ENCODE results near the gene ANKRD13C. TPM values are rescaled to one million over a fixed set of nuclear protein-coding genes. Genes with fewer than 3 reads are reported as not detected.

The ANKRD13C gene
- total and polyA plus RNA-seq, 4 donors = 3.3 to 14.1 (median 8.3) TPM

- no peak overlapping the region for H3K9ac ChIP-seq (ENCODE audit: low read depth in 1 of 2, low read length in 2 of 2)
- H3K36me3 ChIP-seq (ENCODE audit: control insufficient read depth in 4 of 4, insufficient read depth in 3 of 4, low read depth in 1 of 4, low read length in 3 of 4) = no peaks in the 10 kb centered on the region
- H3K9me3 ChIP-seq (ENCODE audit: control insufficient read depth in 4 of 4, low read length in 3 of 4) = no peaks in the 10 kb centered on the region
- no peaks in the 10 kb centered on the region for H3K27me3 ChIP-seq (ENCODE audit: control insufficient read depth in 4 of 4, insufficient read depth in 4 of 4, low read length in 3 of 4)
- TF ChIP-seq ZBTB33 (IDR thresholded peaks at IDR 0.05) = no peak
- no peak for TF ChIP-seq HNF4A (conservative IDR thresholded peaks at IDR 0.05)
- no peak for TF ChIP-seq HNF4G (IDR thresholded peaks at IDR 0.05)
- TF ChIP-seq CTCF (IDR thresholded peaks at IDR 0.05; ENCODE audit: low read depth, low read length, missing input control) = no peak
- TF ChIP-seq FOXA1 (IDR thresholded peaks at IDR 0.05) = no peak
- TF ChIP-seq JUND (IDR thresholded peaks at IDR 0.05) = no peak
- no peak for TF ChIP-seq MAX (IDR thresholded peaks at IDR 0.05)
- no peak for TF ChIP-seq RXRA (IDR thresholded peaks at IDR 0.05)
- no peak for TF ChIP-seq NR2F2 (IDR thresholded peaks at IDR 0.05)
- TF ChIP-seq GABPA (IDR thresholded peaks at IDR 0.05 in 1 of 2, conservative IDR thresholded peaks at IDR 0.05 in 1 of 2) = no peak
- 76% methylated on average over 7 of the region's 7 CpGs for WGBS
- H3K4me1 ChIP-seq (ENCODE audit: control insufficient read depth in 4 of 4, insufficient read depth in 4 of 4, low read length in 3 of 4) = peaks cover 2 to 12% (median 8%) of the 10 kb centered on the region in 4 donors
- H3K4me3 ChIP-seq (ENCODE audit: low read depth in 1 of 3, low read length in 3 of 3) = no peak overlapping the region
- DNase-seq (ENCODE audit: low spot score) = no peak
- H3K27ac ChIP-seq (ENCODE audit: low read depth in 1 of 2, low read length in 2 of 2) = no peak overlapping the region
Observed at GRCh38 chr1:70355920-70356319, 1.4 kb upstream of the ANKRD13C start.

GRCh38 chr1:70355111-70355407 is 537 bp upstream of the ANKRD13C start:
- Histone ChIP-seq H3K27me3 (ENCODE audit: control insufficient read depth in 4 of 4, insufficient read depth in 4 of 4, low read length in 3 of 4) (no peaks in the 10 kb centered on the region), H3K4me3 (ENCODE audit: low read depth in 1 of 3, low read length in 3 of 3) (peak overlapping the region; percentile 72 to 98 (median 87)), H3K9me3 (ENCODE audit: control insufficient read depth in 4 of 4, low read length in 3 of 4) (no peaks in the 10 kb centered on the region), H3K27ac (ENCODE audit: low read depth in 1 of 2, low read length in 2 of 2) (peak overlapping the region; percentile 96 to 97), H3K4me1 (ENCODE audit: control insufficient read depth in 4 of 4, insufficient read depth in 4 of 4, low read length in 3 of 4) (peaks cover 2 to 12% (median 8%) of the 10 kb centered on the region in 4 donors), H3K9ac (ENCODE audit: low read depth in 1 of 2, low read length in 2 of 2) (peak overlapping the region; percentile 87 to 96), H3K36me3 (ENCODE audit: control insufficient read depth in 4 of 4, insufficient read depth in 3 of 4, low read depth in 1 of 4, low read length in 3 of 4) (peaks cover 0 to 2% (median 0%) of the 10 kb centered on the region in 4 donors)
- no peak for DNase-seq (ENCODE audit: low spot score)
- TF ChIP-seq ATF3 (IDR thresholded peaks at IDR 0.05) = peak; percentile 12
- TF ChIP-seq TAF1 (conservative IDR thresholded peaks at IDR 0.05) = no peak
- 68% methylated on average over 6 of the region's 6 CpGs for WGBS

DNA sequence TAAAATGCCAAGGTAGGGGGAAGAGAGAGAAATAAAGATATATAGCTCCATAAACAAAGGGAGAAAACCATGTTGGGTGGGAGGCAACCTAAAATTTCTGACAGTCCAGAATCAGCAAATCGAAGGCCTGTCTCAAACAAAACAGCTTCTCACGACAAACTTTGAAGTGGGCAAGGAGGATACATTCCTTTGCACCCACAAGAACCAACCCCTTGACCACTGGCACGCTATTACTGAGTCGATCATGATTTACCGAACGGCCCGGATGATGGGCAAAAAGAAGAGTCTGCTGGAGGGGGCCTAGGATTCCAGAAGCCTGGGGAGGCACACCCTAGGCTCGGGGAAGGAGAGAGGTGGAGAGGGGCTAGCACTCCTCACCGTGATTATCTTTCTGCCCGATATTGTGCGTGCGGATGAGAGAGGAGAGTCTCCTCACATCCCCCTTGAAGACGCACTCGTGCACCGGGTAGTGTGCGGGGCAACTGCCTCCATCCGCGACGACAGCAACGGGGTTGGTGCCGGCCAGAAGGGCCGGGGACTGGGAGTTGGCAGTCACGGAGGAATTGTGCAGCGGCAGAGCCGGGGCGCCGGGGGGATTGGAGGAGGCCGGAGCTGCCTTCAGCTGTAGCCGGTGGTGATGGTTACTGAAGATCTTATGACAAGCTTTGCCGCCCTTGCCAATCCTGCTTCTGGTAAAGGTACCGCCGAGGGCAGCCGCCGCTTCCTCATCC is 756 bp downstream of the ANKRD13C start:
- Histone ChIP-seq H3K4me3 (ENCODE audit: low read depth in 1 of 3, low read length in 3 of 3) (peak overlapping the region; percentile 72 to 98 (median 87)), H3K9ac (ENCODE audit: low read depth in 1 of 2, low read length in 2 of 2) (peak overlapping the region; percentile 91 to 96), H3K4me1 (ENCODE audit: control insufficient read depth in 4 of 4, insufficient read depth in 4 of 4, low read length in 3 of 4) (peaks cover 0 to 12% (median 8%) of the 10 kb centered on the region in 4 donors), H3K27me3 (ENCODE audit: control insufficient read depth in 4 of 4, insufficient read depth in 4 of 4, low read length in 3 of 4) (no peaks in the 10 kb centered on the region), H3K36me3 (ENCODE audit: control insufficient read depth in 4 of 4, insufficient read depth in 3 of 4, low read depth in 1 of 4, low read length in 3 of 4) (peaks cover 0 to 2% (median 0%) of the 10 kb centered on the region in 4 donors), H3K27ac (ENCODE audit: low read depth in 1 of 2, low read length in 2 of 2) (peak overlapping the region; percentile 96 to 97), H3K9me3 (ENCODE audit: control insufficient read depth in 4 of 4, low read length in 3 of 4) (no peaks in the 10 kb centered on the region)
- no peak for TF ChIP-seq SP1 (IDR thresholded peaks at IDR 0.05)
- TF ChIP-seq MAX (IDR thresholded peaks at IDR 0.05) = no peak
- no peak for TF ChIP-seq HNF4A (conservative IDR thresholded peaks at IDR 0.05)
- no peak for TF ChIP-seq YY1 (IDR thresholded peaks at IDR 0.05)
- no peak for TF ChIP-seq HNF4G (IDR thresholded peaks at IDR 0.05)
- TF ChIP-seq FOXA2 (IDR thresholded peaks at IDR 0.05) = no peak
- TF ChIP-seq EGR1 (IDR thresholded peaks at IDR 0.05; ENCODE audit: low read depth in 2 of 2) = no peak
- under 1% methylated on average over 34 of the region's 34 CpGs for WGBS
- no peak for DNase-seq (ENCODE audit: low spot score)

All from liver (tissue), 9 donors.